Inflammatory macrophage (primary cell): ENCODE results near the gene GP9.

Experiments
- DNase-seq, 2 donors: peaks; one replicate each; pipeline ENCODE4 v3.0.0-alpha.2; 2020 to 2022

The GP9 gene

GRCh38 chr3:129028866-129029265 is 31.7 kb upstream of the GP9 start:
- no peak for DNase-seq

- DNase-seq = no peak
Measured at GRCh38 chr3:129030611-129031010, 30.0 kb upstream of the GP9 start.

GRCh38 chr3:129031476-129032215 is 28.9 kb upstream of the GP9 start:
- DNase-seq = no peak

- no peak for DNase-seq
Measured at GRCh38 chr3:129032716-129033115, 27.9 kb upstream of the GP9 start.

- no peak for DNase-seq
Measured at GRCh38 chr3:129033151-129033550, 27.4 kb upstream of the GP9 start.

- no peak for DNase-seq
Measured at GRCh38 chr3:129033633-129034321, 26.8 kb upstream of the GP9 start.

- DNase-seq = no peak
Measured at GRCh38 chr3:129034642-129035041, 25.9 kb upstream of the GP9 start.

GRCh38 chr3:129035360-129036221 is 25.0 kb upstream of the GP9 start:
- DNase-seq = no peak

GRCh38 chr3:129036222-129037092 is 24.1 kb upstream of the GP9 start:
- no peak for DNase-seq

GRCh38 chr3:129037093-129037419 is 23.5 kb upstream of the GP9 start:
- no peak for DNase-seq

GRCh38 chr3:129038121-129038855 is 22.3 kb upstream of the GP9 start:
- no peak for DNase-seq

- no peak for DNase-seq
Measured at GRCh38 chr3:129039271-129040038, 21.1 kb upstream of the GP9 start.

GRCh38 chr3:129040039-129040336 is 20.6 kb upstream of the GP9 start:
- DNase-seq = no peak

GRCh38 chr3:129040579-129041300 is 19.8 kb upstream of the GP9 start:
- no peak for DNase-seq

GRCh38 chr3:129045675-129046036 is 14.9 kb upstream of the GP9 start:
- DNase-seq = peak in 1 of 2 donors; percentile 10

- no peak for DNase-seq
Measured at GRCh38 chr3:129046037-129046731, 14.4 kb upstream of the GP9 start.

GRCh38 chr3:129046732-129047552 is 13.6 kb upstream of the GP9 start:
- DNase-seq = no peak

GRCh38 chr3:129047553-129047839 is 13.1 kb upstream of the GP9 start:
- DNase-seq = no peak
